ENCODE data around the gene LHX4.

- TF ChIP-seq POLR2A (IDR thresholded peaks at IDR 0.05; ENCODE audit: low read depth, low read length) (no peak), MAZ (IDR thresholded peaks at IDR 0.05; ENCODE audit: borderline replicate concordance, low read depth, low read length) (no peak)
Observed at GRCh38 chr1:180287988-180288705, 58.1 kb downstream of the LHX4 start.

All from IMR-90 (cell line).